Measurements from ENCODE around the gene ACTMAP.

GRCh38 chr19:40762754-40763470, 12.6 kb upstream of the ACTMAP start:
- no peak for TF ChIP-seq CTCF (conservative IDR thresholded peaks at IDR 0.05)
- no peak for TF ChIP-seq EZH2 (IDR thresholded peaks at IDR 0.05; ENCODE audit: low read depth)
